Uterus (tissue), 2 donors: ENCODE results near the gene ZNF615.

Experiments used
- CTCF ChIP-seq, 4 experiments: fragments of 200-600 bp in 2 of 4; fragments of 450-650 bp in 2 of 4; sonication (generic) in 2 of 4; IDR thresholded peaks; one replicate each; pipeline ENCODE4 v1.5.1; 2016 to 2019; ENCODE audit warnings: antibody characterized with exemption in 4 of 4, mild to moderate bottlenecking in 2 of 4, moderate library complexity in 1 of 4
- POLR2A ChIP-seq, 2 donors: fragments of 450-650 bp; IDR thresholded peaks; one replicate each; pipeline ENCODE4 v1.6.1; 2016; ENCODE audit warnings: antibody characterized with exemption in 2 of 2, mild to moderate bottlenecking in 1 of 2, moderate library complexity in 1 of 2

GRCh38 chr19:52048555-52049501, 40.8 kb upstream of the ZNF615 start, which contains the start of gene ZNF432:
- TF ChIP-seq CTCF (IDR thresholded peaks at IDR 0.05), result no peak
- peak; percentile 33 to 45 for TF ChIP-seq POLR2A (IDR thresholded peaks at IDR 0.05)
